A673 (cell line): ENCODE data around the gene FLNC.

ENCODE experiments used
- CTCF ChIP-seq: fragments of 300-800, 200-600 bp; sonication (generic); conservative IDR thresholded peaks from 2 replicates; pipeline ENCODE4 v1.5.1; 2017; ENCODE audit warnings: low read depth, mild to moderate bottlenecking, antibody characterized with exemption, low read length, moderate library complexity, mixed read lengths
- EZH2 ChIP-seq: fragments of 200-600 bp; sonication (generic); IDR thresholded peaks from 2 replicates; pipeline ENCODE4 v1.6.1; 2017; ENCODE audit warnings: borderline replicate concordance, low read depth, mild to moderate bottlenecking, mixed read lengths, antibody characterized with exemption, low read length; ENCODE audit not compliant: poor library complexity, severe bottlenecking

GRCh38 chr7:128867842-128868623 is 37.8 kb downstream of the FLNC start:
- no peak for TF ChIP-seq CTCF
- no peak for TF ChIP-seq EZH2
